Stromal cell of bone marrow (primary cell): ENCODE measurements around the gene ZNF138.
A peak's percentile ranks its signal among the peaks of the same experiment; 100 is the strongest.
"Not testable (repeated sequence)": the region's sequence is repeated elsewhere in the genome, so short reads cannot be mapped to it uniquely, and the experiment has no call there.

Experiments
- DNase-seq: peaks from one replicate; pipeline ENCODE4 v3.0.0-alpha.2; 2012; ENCODE audit warnings: low read depth

ZNF138 gene

DNA sequence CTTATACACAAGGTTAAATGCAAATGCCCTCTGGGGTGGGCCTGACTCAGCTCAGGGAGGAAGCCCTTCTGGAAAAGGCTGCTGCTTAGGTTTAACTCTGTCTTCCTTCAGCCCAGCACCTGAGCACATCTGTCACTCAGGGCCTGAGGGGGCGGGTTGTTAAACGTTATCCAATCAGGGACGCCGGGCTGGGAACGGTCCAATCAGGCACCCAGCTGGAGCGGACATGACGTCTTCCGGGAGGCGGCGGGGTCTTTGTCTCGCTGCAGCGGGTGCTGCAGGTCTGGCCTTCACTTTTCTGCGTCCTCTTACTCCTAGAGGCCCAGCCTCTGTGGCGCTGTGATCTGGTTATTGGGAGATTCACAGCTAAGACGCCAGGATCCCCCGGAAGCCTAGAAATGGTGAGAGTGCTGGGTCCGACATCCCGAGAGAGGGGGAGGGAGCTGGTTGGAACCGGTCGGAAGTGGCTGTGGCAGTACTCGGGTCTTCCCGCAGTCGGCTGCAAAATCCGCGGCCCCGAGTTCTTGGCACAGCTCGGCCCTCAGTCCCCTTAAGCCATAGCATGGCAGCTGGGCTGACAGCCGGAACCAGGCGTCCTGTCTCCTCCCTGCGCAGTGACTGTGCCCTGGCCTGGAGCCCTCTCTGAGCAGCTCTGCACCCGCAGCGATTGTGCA, at the start of gene ZNF138:
ZNF138 (plus strand) TSS at position 258 of the 674 bp plus-strand sequence; CDS start at position 399, 141 bp downstream.
- peak; percentile 93 for DNase-seq

DNA sequence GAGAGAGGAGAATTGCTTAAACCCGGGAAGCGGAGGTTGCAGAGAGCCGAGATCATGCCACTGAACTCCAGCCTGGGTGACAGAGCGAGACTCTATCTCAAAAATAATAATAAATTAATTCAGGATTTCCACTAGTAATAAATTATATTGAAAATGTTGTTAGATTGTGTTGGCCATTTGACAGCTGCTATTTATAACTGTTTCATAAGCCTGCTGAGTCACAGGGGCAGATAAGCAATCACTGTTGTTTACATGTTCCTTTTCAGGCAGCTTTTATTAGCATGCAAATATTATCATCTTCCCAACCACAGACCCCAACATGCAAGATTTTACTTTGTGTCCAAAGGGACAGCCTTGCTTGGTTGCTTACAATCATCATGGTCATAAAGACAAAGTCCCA, 49.5 kb upstream of the ZNF138 start:
- no peak for DNase-seq

DNA sequence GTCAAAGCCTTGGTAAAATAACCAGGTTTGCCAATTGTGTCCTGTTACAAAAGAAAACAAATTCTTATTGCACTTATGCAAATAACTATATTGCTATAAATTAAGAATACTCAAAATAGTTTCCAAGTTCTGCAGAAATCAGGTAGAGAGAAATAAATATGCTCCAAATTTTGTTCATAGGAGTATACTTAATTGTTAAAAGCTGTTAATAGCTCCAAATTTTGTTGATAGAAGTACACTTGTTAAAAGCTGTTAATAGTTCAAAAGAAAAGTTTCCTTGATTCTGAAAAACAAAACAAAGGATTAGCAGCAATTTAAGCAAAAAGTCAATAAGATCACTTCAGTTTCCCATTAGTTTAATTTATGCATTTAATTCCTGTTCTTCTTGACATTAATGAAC, 46.4 kb upstream of the ZNF138 start:
- no peak for DNase-seq

DNA sequence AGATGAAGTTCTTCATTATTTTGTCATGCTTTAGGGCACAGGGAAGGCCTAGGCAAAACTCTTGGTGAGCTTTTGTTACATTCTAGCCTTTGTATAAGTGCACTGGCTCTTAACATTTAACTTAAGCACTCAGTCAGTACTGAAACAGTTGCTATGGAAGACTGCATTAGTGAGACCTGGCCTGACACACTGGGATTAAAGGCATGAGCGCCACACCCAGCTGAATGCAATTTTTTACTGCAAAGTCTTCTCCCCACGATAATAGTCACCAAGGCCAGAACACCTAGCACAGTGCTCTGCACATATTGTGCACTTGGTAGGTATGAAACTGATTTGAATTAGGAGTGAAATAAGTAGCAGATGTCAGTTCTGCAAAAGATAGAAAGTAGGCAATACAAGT, 41.2 kb upstream of the ZNF138 start:
- DNase-seq: no peak

DNA sequence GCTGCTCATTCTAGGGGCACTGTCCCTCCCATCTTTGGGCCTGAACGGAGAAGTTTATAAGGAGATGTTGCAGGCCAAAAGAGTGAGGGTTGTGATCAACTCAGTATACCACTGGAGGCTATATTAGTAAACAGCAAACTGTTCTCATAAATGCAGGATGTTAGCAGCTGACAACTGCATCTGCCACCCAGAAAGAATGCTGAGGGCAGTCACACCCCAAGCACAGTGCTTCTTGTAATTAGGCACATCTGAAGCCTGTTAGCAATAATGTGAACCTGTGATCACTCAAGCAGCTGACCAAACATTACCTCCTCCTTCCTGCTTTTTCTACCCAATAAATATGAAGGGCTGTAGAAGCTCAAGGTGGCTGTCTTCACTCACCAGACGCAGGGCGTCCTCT, 38.4 kb upstream of the ZNF138 start:
- DNase-seq: no peak

DNA sequence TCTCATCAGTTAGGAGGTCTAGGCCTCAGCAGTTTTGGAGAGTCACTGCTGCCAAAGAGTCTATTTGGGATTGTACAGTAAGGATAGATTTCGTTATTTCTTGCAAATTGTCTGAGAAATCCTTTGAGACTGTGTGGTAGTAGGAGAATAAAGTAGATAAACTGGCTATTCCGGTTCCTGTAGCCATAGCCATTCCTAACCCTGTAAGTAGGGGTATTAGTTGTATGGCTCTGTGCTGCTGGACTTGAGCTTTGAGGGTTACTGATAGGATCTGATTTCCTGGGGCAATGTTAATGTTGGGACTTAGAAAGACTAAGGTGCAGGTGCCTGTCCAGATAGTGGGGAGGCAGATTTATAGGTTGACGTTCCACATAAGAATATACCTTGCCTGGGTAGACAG, 36.1 kb upstream of the ZNF138 start:
- no peak for DNase-seq

DNA sequence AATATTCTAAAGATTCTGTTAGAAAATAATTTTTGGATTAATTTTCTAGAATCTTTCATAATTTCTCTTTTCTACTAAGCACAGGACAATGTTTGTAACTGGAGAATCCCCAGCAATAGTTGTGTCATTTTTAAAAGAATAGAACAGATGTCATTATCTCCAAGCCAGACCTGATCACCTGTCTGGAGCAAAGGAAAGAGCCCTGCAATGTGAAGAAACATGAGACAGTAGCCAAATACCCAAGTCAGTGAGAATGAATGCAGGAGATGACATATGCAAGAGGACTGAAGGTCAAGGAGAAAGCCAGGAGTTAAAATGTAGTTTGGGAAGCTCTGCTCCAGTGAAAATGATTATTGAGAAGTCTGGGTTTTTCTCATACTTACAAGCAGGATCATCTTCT, 25.4 kb upstream of the ZNF138 start:
- DNase-seq: no peak

DNA sequence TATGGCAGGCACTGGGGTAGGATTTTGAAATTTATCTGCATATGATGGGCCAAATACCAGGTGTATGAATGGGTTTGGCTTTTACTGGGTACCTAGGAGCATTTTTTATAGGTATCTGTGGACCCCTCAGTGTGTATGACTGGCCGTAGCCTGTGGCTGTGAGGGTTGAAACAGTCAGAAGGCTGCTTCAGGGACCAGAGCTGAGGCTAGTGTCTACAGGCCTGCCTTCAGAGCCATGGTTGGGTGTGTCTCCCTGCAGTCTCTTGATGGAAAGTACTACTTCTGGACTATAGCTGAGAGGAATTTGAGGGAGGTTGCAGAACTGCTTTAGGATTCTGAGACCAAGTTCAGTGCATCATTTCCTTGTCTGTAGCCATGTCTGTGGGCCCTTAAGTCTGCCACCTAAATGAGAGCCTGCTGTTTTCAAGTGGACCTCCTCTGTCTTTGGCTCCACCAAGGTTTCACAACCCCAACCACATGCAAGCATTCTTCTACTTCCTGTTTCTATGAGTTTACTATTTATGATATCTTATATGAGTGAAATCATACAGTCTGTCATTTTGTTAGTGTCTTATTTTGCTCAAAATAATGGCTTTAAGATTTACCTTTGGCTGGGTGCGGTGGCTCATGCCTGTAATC, 19.9 kb upstream of the ZNF138 start:
- no peak for DNase-seq

DNA sequence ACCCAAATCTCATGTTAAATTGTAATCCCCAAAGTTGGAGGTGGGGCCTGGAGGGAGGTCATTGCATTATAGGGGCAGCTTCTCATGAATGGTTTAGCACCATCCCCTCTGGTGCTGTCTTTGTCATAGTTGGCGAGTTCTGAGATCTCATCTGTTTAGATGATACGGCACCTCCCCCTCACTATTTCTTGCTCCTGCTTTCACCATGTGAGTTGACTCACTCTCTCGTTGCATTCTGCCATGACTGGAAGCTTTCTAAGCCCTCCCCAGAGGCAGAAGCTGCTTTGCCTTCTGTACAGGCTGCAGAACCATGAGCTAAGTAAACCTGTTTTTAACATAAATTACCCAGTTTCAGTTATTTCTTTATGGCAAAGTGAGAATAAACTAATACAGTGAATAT, 18.9 kb upstream of the ZNF138 start:
- peak; percentile 7 for DNase-seq

DNA sequence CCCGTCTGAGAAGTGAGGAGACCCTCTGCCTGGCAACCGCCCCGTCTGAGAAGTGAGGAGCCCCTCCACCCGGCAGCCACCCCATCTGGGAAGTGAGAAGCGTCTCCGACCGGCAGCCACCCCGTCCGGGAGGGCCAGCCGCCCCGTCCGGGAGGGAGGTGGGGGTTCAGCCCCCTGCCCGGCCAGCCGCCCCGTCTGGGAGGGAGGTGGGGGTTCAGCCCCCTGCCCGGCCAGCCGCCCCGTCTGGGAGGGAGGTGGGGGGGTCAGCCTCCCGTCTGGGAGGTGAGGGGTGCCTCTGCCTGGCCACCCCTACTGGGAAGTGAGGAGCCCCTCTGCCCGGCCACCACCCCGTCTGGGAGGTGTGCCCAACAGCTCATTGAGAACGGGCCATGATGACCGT, 9.4 kb upstream of the ZNF138 start:
- DNase-seq: not testable (repeated sequence)

DNA sequence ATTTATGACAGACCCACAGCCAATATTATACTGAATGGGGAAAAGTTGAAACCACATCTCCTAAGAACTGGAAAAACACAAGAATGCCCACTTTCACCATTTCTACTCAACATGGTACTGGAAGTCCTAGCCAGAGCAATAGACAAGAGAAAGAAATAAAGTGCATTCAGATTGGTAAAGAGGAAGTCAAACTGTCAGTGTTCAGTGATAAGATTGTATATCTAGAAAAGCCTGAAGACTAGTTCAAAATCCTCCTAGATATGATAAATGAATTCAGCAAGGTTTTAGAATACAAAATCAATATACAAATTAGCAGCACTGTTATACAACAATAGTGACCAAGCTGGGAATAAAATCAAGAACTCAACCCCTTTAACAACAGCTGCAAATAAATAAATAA, 6.9 kb upstream of the ZNF138 start:
- no peak for DNase-seq

DNA sequence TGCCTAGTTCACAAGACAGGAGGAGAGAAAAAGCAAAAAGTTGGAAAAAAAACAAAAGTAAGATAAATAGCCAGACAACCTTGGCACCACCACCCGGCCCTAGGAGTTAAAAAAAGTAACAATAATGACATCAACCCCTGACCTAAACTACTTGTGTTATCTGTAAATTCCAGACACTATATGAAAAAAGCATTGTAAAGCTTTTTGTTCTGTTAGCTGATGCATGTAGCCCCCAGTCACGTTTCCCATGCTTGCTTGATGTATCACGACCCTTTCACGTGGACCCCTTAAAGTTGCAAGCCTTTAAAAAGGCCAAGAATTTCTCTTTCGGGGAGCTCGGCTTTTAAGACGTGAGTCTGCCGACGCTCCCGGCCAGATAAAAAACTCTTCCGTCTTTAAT, 5.0 kb upstream of the ZNF138 start:
- not testable (repeated sequence) for DNase-seq

DNA sequence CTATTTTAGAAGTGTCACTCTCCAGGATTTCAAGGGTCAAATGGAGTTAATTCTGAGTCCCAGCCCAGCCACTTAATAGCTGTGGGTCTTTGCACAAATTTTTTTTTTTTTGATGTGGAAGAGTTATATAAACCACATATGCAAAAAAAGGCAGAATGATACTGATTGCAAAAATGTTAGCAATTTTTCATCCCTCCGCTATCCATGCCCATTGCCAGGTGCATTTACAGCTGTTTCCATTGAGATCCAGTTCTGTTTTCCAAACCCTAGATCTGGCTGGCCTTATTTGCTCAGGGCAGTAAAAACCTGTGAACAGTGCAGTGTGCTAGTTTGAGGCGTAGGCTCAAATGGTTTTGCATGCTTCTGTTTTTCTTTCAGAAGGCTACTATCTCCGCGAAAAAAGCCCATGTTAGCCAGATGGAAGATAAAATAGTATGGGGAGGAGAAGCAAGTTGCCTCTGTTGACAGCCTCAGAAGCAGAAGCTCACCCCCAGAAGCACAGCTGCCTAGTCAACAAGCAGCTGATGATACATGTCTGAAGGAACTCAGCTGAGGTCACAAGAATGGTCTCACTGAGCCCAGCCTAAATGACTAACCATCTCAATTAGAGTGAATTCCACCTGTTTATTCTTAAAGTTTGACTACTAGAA, 997 bp upstream of the ZNF138 start:
- DNase-seq: no peak

DNA sequence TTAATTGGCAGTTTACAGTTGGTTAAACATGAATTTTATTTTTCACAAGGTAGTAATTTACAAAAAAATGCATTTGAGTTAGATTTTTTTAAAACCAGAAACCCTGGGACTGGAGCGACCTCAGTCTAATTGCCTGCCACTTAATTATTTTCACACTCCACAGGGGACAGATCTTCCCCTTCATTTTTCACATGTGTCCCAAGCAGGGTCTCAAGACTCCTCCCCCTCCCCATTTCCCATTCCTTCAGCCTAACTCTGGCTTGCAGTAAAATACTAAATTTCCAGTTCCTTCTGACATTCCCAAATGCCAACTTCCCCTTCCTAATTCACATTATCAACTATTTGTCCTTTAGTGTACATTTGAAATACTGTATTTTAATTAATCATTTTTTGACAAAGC, 948 bp downstream of the ZNF138 start:
- DNase-seq: no peak

DNA sequence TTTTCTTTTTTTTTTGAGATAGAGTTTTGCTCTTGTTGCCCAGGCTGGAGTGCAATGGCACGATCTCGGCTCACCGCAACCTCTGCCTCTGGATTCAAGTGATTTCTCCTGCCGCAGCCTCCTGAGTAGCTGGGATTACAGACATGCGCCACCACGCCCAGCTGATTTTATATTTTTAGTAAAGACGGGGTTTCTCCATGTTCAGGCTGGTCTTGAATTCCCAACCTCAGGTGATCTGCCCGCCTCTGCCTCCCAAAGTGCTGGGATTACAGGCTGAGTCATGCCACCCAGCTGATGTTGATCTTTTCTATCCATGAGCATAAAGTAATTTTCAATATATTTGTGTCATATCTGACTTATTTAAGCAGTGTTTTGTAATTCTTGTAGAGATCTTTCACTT, 4.9 kb downstream of the ZNF138 start:
- DNase-seq: not testable (repeated sequence)

DNA sequence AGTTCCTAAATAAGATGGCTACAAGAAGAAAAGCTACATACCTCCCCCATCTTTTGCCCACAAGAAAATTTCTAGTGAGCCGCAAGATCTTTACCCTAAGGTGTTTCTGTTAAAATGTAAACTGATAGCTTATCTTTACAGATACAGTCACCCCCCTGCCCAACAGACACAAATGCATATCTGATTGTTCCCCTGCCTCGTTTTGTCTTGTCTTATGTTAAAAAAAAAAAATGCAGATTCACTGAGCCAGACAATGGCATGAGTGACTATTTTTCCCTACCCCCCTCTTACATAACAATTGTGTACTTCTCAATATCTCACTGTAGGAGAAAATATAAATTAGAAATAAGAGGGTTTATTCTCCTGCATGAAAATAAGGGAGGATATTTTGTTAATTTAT, 8.5 kb downstream of the ZNF138 start:
- DNase-seq: no peak

DNA sequence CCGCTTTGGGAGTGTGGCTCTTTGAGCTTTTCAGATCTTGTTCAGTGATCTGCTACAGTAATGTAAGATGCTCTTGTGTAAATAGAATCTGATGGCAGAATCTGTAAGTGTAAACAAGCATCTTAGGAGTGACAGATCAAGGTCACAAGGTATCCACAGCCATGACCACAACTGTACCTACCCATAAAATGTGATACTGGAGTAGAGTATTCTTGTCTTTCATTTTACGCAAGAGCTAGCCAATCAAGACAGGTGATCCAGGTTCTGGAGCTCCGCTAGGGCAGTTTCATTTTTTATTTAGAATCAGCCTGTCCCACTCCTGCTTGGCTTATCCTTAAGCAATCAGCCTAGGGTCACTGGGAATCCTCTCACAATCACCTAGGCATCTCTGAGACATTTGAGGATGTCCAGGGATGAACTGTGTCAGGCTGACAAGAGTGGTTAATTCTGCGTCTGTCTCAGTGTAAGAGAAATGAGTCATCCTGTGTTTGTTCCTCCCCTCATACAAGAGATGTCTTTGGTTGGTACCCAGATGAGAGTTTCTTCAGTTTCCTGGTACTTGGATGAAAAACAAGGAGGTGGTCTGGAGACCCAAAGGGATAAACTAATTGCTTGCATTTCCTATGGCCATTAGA, 13.6 kb downstream of the ZNF138 start:
- no peak for DNase-seq

DNA sequence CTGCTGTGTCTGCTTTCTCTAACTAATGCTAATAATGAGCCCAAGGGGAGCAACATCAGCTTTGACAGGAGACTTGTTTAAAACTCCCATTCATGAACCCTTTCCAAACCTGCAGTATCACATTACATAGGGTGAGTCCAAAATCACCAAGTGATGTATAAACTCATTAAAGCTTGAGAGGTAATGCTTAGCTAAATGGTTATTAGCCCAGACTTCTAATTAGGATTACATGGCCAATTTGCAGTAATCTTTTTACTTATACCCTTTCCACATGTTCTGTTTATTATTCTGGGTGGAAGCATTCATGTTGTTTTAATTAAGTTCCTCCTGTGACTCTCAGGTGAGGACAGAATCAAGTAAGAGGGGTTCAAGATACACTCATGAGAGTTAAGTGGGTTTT, 17.5 kb downstream of the ZNF138 start:
- no peak for DNase-seq

DNA sequence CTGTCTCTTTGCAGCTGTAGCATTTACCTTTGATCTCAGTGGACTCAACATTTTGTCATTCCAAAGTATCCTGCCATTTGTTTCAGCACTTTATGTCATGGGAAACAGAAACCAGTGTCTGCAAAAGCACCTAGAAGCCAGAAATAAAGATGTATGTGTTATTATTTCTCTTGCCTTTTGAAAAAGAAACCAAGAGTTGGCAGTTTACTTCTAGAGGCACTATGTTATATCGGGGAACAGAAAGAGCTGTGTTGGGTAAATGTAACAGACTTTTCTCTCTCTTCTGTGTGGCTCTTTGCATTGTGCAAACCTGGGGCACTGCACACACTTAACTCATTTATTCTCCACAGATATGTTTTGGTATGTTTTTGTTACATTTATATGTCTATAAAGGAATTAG, 36.7 kb downstream of the ZNF138 start:
- no peak for DNase-seq

DNA sequence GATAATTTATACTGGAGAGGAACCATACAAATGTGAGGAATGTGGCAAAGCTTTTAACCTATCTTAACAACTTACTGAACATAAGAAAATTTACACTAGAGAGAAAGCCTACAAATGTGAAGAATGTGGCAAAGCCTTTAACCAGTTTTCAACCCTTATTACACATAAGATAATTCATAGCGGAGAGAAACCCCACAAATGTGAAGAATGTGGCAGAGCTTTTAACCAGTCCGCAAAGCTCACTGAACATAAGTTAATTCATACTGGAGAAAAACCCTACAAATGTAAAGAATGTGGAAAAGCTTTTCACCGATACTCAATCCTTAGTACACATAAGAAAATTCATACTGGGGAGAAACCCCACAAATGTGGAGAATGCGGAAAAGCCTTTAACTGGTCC, 37.9 kb downstream of the ZNF138 start:
- DNase-seq: no peak

DNA sequence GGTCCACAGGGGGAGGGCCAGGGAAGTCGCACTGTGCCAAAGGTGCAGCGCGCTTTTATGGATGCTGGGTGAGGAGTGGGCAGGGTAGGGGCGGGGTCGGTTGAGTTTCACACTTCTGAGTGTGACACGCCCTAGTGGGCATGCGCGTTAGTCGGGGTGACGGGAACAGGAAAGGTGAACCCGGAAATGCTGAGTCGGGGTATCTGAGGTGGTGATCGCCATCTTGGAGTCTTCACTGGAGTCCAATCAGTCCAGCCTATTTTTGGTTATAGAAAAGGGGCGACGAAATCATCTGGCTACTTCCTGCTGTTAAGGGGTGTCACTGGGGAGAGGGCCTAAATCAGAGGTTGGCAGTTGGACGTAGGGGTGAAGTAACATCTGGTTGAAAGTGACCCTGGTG, 40.8 kb downstream of the ZNF138 start:
- DNase-seq: no peak

DNA sequence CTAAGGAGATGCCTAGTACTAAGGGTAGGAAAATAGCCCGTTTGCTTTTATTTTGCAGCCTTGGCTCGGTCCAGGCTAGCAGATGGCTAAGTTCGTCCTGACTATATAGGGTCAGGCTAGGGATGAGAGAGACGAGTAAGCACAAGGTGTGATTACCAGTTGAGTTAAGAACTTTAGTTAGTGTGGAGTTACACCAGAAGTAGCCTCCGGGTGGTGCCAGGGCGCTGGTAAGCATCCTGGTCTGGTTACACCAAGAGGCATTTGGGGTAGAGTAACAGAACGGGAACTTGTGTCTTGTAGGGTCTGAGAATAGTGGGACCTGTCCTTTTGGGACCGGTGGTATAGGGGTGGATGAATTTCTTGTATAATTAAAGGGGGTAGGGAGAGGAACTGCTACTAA, 41.6 kb downstream of the ZNF138 start:
- DNase-seq: not testable (repeated sequence)

DNA sequence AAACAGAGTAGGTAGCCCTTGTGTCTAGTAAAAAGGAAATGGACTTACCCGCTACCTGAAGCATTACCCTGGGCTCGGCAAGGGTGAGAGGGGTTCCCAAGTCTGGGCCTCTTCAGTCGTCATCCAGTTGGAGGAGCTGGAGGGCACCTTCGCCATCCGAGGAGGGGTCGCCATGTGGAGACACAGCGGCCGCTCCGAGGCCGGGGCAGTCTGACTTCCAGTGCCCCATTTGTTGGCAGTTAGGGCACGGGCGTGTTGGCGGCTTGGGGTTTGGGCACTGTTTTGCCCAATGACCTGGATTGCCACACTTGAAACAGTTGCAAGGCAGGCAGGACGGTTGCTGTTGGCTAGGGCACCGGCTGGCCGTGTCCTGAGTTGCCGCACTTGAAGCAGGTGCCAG, 43.8 kb downstream of the ZNF138 start:
- not testable (repeated sequence) for DNase-seq
